HCEC 1CT (cell line): ENCODE data around the gene PGM5.
"Not testable (repeated sequence)": the region's sequence is repeated elsewhere in the genome, so short reads cannot be mapped to it uniquely, and the experiment has no call there.

Experiments used
- DNase-seq: peaks from one replicate; pipeline ENCODE4 v3.0.0-alpha.2; 2017

Gene PGM5

DNA sequence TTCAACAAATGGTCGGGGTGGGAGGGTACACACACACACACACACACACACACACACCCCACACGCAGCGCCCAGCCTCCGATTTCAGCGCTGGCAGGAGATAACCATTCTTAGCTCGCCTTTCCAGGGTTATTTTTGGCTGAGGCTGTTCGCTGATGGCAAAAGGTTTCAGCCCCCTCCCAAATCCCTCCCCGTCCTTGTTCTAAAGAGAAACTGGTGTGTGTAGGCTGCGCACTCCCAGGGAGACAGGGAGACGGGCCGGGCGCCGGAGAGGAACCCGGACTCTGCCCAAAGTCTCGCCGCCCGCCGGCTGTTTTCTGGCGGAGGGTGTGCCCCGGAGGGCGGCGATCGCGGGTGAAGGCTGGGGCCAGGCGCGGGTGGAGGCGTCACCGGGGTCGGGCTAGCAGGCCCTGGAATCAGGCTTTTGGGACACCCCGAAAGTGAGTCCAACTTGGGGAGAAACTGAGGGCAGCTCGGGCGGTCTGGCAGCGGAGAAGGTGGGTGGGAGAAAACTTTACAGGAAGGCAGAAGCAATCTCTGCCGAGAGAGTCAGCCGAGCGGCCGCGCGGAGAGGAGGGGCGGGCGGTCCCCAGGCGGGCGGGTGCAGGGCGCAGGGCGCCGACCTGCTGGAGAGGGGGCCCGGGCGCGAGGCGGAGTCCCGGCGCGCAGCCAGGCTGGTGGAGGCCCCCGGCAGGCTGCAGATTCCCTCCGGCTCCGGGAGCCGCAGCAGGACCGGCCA lies at the start of gene PGM5:
Gene PGM5 (plus strand): TSS at position 232 of the 739 bp plus-strand sequence. CDS start 517 bp downstream, outside the sequence.
- not testable (repeated sequence) for DNase-seq

DNA sequence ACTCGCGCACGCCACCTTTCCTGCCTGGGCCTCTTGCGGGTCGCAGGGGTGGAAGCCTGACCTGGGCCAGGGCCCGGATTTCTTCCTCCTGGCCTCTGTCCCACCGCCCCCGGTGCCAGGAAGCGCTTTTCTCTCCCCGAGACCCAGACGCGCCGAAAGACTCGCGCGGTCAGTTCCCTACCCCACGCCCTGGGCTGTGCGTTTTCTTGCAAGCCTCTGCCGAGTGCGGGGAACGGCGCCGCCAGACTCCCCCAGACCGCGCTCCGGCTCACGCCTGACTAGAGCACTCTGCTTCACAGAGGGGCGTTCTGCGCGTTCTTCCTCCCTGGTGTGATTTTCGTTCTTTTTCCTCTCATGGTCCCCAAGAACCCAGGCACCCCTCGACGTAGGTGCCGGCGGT lies 49.3 kb upstream of the PGM5 start:
- not testable (repeated sequence) for DNase-seq

DNA sequence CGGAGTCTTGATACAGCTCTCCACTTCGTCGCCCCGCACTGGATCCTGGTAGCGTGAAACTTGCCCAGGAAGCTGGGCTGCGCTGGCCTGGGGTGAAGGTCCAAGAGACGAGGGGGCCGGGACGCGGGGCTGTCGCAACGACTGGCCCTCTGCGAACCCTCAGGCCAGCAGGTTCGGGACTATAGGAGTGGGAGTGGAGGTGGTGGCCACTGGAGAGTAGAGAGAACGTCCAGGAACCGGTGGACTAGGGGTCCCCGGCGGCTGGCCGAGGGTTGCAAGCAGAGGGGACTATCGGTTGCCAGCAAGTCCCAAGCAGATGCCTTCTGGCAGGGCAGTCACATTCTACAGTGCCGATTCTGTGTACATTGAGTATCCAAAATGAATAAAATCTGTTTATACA lies 48.8 kb upstream of the PGM5 start:
- not testable (repeated sequence) for DNase-seq

- not testable (repeated sequence) for DNase-seq
Observed at GRCh38 chr9:68311208-68311607, 45.2 kb upstream of the PGM5 start.

- not testable (repeated sequence) for DNase-seq
Observed at GRCh38 chr9:68318209-68318608, 38.2 kb upstream of the PGM5 start.

GRCh38 chr9:68323749-68324148 lies 32.7 kb upstream of the PGM5 start:
- DNase-seq, result not testable (repeated sequence)

- DNase-seq, result not testable (repeated sequence)
Observed at GRCh38 chr9:68324518-68324917, 31.9 kb upstream of the PGM5 start.

DNA sequence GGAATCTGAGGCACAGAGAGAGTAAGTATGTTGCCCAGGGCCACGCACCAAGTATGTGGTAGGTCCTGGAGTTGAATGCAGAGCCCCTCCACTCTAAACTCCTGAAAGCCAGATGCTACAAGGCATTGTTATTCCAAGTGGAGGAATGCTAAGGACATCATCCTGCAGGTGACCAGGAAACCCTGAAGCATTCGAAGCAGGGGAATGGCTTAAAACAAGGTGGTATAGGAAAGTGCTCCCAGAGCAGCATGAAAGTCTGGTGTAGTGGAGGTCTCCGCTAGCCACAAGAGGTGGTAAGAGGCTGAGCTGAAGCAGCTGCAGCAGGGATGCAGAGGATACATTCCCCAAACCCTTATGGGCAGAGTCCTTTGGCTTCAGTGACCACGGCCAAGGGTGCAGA lies 27.3 kb upstream of the PGM5 start:
- DNase-seq, result not testable (repeated sequence)

DNA sequence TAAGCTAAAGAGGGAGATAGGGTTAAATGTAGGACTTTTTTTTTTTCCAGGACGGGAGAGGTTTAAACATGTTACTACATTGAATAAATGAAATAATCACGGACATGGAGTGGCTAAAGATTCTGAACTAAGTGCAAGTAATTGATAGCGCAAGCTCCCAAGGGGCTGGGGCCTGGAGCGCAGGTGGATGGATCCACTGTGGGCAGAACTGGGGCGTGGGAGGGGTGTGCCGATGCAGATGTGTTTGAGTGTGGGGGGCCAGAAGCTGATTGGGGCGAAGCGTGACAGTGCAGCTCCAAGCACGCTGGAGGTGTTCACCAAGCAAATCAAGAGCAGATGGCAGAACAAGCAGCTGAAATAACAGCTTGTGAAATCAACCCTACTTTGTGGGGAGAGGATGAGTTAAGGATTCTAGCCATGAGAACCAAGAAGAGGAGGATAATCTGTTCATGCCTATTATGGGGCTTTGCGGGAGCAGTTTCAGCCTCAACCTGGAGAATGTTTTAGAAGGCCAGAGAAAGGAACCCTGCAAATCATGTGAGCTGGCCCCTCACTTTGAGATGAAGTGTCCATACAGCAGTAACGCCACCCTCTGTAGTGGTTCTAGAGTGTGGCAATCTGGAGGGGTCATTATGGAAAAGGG lies 25.8 kb upstream of the PGM5 start:
- not testable (repeated sequence) for DNase-seq

DNA sequence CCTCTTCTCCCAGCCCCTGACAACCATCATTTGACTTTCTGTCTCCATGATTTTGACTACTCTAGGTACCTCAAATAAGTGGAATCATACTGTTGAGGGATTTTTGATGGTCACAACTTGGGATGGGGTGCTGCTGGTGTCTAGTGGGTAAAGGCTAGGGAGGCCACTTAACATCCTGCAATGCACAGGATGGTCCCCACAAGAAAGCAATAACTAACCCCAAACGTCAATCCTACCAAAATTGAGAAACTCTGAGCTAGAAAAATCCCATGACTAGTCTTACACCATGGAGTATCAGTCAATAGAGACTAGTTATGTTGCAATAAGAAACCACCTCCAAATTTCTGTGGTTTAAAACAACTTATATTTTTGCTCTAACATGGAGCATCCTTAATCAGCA lies 24.3 kb upstream of the PGM5 start:
- not testable (repeated sequence) for DNase-seq

- not testable (repeated sequence) for DNase-seq
Observed at GRCh38 chr9:68335935-68336334, 20.5 kb upstream of the PGM5 start.

DNA sequence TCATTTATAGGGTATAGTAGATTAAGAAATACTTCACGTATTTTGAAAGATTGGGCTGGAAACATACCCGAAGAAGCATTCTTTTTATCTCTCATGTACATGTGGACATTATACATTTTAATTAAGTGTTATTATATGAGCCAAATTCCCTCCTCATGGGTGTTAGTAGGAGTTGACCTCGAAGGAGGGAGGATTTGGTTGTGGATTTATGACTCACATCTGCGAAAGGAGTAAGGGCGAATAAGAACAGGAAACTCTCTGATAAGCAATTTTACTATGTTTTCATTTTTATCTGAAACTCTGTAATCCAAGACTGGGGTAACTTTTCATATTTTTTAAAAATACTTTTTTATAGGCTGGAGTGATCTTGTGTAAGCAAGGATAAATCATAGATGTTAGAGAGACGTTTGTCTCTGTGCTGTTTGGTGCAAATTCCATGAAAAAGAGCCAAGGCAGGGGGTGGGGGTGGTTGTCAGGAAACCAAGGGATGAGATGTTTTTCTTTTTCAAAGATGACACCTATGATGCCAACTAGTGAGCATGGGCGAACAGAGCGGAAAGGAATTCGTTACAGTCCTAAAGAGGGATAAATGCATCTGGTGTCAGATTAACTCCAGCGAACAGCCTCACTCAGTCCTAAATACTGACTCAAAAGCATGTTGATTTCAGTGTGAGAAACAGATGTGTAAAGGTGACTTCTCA lies 19.6 kb upstream of the PGM5 start:
- not testable (repeated sequence) for DNase-seq

DNA sequence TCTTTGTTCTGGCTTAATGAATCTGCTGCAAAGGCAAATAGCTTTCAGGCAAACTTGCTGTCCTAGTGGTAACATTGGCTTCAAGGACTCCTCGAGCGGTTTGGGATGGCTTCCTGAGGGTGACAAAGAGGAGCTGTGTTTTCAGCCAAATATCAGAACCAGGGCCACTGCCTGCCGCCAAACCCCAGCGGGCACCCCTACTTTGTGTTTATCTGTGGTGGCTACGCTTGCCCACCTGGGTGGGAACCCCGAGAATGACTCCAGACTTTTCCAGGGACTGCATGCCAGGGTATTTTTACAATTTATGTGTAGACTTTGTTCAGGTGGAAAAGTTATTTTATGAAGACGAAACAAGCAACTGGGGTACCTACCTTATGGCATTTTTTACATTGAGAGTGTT lies 18.4 kb upstream of the PGM5 start:
- DNase-seq, result not testable (repeated sequence)

DNA sequence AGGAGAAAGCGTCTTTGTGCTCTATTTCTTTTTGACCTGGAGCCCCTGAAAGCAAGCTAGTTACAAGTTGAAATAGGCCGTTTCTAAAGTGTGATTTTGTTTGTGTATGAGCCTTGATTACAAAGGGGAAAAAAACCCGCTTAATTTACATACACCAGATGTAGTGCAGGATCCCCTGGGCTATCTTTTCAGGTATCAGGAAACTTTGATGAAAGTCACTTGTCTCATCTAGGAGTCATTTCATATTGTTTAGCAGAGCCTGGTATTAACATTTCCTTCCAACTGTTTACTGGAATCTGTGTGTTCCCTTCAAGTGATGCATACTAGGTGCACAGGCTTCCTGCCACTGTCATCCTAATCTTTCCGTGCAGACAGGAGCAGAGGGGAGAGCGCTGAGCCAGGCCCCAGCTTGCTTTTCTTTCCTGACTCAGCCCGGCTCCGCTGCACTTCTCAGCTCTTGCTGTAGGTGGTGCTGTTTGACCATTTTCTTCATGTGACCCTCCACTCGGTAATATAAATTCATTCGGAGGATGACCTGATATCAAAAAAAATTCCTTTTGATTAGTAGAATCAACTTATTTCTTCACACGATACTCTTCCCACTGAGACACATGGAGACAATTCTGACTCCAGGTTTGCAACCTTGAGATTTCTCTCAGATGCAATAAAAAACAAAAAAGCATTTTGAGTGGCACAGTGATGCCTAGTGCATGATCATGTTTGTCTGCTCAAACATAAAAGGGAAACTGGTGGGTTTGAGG lies 14.0 kb upstream of the PGM5 start:
- DNase-seq, result not testable (repeated sequence)

GRCh38 chr9:68343242-68343641 lies 13.2 kb upstream of the PGM5 start:
- DNase-seq, result not testable (repeated sequence)

- not testable (repeated sequence) for DNase-seq
Observed at GRCh38 chr9:68343992-68344391, 12.4 kb upstream of the PGM5 start.

DNA sequence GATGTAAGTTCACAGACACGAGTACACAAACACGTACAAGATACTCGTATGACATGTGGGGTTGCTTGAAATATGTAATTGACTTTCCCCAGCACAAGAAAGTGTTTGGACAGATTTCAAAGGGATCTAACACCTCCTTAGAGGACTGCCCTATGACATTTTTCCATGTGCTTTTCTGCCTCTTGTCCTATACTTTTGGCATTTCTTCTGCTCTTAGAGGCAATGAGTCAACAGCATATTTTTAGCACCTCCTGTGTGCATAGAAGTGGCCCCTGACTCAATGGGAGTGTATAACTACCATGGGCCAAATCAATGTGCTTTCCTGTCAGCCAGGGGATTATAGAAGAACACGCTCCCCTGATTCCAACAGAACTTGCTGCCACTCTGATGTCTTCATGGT lies 4.7 kb upstream of the PGM5 start:
- not testable (repeated sequence) for DNase-seq

- DNase-seq, result not testable (repeated sequence)
Observed at GRCh38 chr9:68355993-68356379, 425 bp upstream of the PGM5 start.

- not testable (repeated sequence) for DNase-seq
Observed at GRCh38 chr9:68357119-68357714, 806 bp downstream of the PGM5 start.

GRCh38 chr9:68366933-68367547 lies 10.6 kb downstream of the PGM5 start:
- DNase-seq, result not testable (repeated sequence)

- not testable (repeated sequence) for DNase-seq
Observed at GRCh38 chr9:68375789-68376188, 19.4 kb downstream of the PGM5 start.

DNA sequence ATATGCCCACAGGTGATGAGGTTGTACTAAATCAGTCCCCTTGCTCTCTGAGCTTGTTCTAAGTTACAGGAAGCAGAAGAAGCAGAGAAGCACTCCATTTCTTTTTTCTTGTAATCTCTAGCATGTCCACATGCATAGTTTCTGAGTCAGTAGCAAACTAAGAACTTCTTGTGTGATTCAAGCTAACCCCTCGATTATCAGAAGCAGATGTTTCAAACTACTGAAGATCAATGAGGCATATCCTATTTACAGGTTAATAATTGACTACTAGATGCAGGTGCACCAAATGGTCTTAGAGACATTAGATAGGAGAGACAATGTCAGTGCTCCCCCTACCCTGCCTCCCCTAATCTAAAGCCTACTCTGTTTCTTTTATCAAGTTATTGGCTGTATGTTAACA lies 21.3 kb downstream of the PGM5 start:
- not testable (repeated sequence) for DNase-seq
